Stomach (tissue), 19 donors: Measurements from ENCODE around the gene RP9. TPM values are rescaled to one million over a fixed set of nuclear protein-coding genes. Genes with fewer than 3 reads are reported as not detected.
A peak's percentile ranks its signal among the peaks of the same experiment; 100 is the strongest.

Experiments
- DNase-seq, 2 donors: peaks; one replicate each; pipeline versions ENCODE4 v3.0.0 to v3.0.0-alpha.2; 2013 to 2019
- H3K27ac ChIP-seq, 5 donors: fragments of 200-600 bp in 4 of 5; sonication (generic) in 4 of 5; one replicate each; pipeline ENCODE4 v1.5.1; 2013 to 2019; ENCODE audit warnings: mild to moderate bottlenecking in 1 of 5, moderate library complexity in 1 of 5
- H3K27me3 ChIP-seq, 3 donors: fragments of 200-600 bp; sonication (generic); one replicate each; pipeline ENCODE4 v1.5.1; 2017 to 2019; ENCODE audit warnings: mixed run types in 1 of 3
- H3K36me3 ChIP-seq, 4 donors: fragments of 200-600 bp; sonication (generic); 1 replicate in 3 of 4; 2 replicates in 1 of 4; pipeline ENCODE4 v1.5.1; 2016 to 2019
- H3K4me1 ChIP-seq, 4 donors: fragments of 200-600 bp; sonication (generic); one replicate each; pipeline ENCODE4 v1.5.1; 2016 to 2019
- H3K4me3 ChIP-seq, 4 donors: fragments of 200-600 bp; sonication (generic) in 3 of 4; one replicate each; pipeline ENCODE4 v1.5.1; 2016 to 2019; ENCODE audit warnings: mild to moderate bottlenecking in 1 of 4
- H3K9me3 ChIP-seq, 4 donors: fragments of 200-600 bp; sonication (generic); one replicate each; pipeline ENCODE4 v1.5.1; 2016 to 2019
- EP300 ChIP-seq: sonication (generic); formaldehyde crosslinking; IDR thresholded peaks from one replicate; pipeline ENCODE4 v1.6.1; 2017; ENCODE audit warnings: antibody characterized with exemption
- POLR2A ChIP-seq, 4 donors: fragments of 450-650 bp; IDR thresholded peaks; one replicate each; pipeline ENCODE4 v1.6.1; 2016; ENCODE audit warnings: antibody characterized with exemption in 4 of 4, control low read depth in 2 of 4, mild to moderate bottlenecking in 1 of 4, moderate library complexity in 1 of 4
- POLR2AphosphoS5 ChIP-seq, 3 donors: sonication (generic); formaldehyde crosslinking; IDR thresholded peaks; one replicate each; pipeline ENCODE4 v1.6.1; 2016; ENCODE audit warnings: antibody characterized with exemption in 3 of 3
- WGBS, 5 donors: extraction: QIAGEN DNeasy Blood & Tissue Kit in 3 of 5; methylation state at CpG; one replicate each; pipeline versions ENCODE4 v1.1.5 to v1.1.7; 2013 to 2018; 5-methylcytosine and 5-hydroxymethylcytosine counted together
- intact Hi-C: fragments of 100-400 bp; cut with DNase I; formaldehyde crosslinking; loops from one replicate; pipeline ENCODE4 v1.15.1; 2023; ENCODE audit warnings: low total_unique reads
- long read RNA-seq, 10 donors: transcript quantifications; one replicate each; lab custom pipeline, GENCODE V29; 2026
- polyA plus RNA-seq, 3 donors: library from polyadenylated mRNA; stranded (reverse); fragments of 200-250 nt; gene quantifications; one replicate each; pipeline ENCODE4 v1.2.3, GENCODE V29; 2013
- total RNA-seq, 5 donors: library from RNA; depleted of rRNA; stranded (reverse); fragments of >200 nt; gene quantifications; one replicate each; pipeline versions ENCODE4 v1.1.0 to v1.2.3, GENCODE V29; 2014 to 2016
- TF ChIP-seq, protein P1 (sequence below), 7 experiments: fragments of 450-650 bp in 4 of 7; fragments of 200-600 bp in 3 of 7; sonication (generic) in 3 of 7; IDR thresholded peaks; one replicate each; pipeline ENCODE4 v1.5.1; 2016 to 2019; ENCODE audit warnings: antibody characterized with exemption in 7 of 7, control low read depth in 2 of 7, mild to moderate bottlenecking in 1 of 7
- donor health status: healthy with polysubstance abuse.
- donor health status: Bipolar disorder and iron deficiency.
- donor health status: healthy.

The RP9 gene, protein sequence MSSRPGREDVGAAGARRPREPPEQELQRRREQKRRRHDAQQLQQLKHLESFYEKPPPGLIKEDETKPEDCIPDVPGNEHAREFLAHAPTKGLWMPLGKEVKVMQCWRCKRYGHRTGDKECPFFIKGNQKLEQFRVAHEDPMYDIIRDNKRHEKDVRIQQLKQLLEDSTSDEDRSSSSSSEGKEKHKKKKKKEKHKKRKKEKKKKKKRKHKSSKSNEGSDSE
- total RNA-seq = 10 to 100 TPM in 1 of 5 donors, 1 to 10 TPM in 3, not detected in 1; 2.2 to 13.9 (median 5.0) TPM
- 10 to 100 TPM; 11.1 to 80.0 (median 15.4) TPM for polyA plus RNA-seq
- long read RNA-seq, donor 1, transcript RP9-201 (6 exons, 1,121 nt) = major isoform, 5 of 5 reads
- long read RNA-seq, donor 1, partial matches to known transcripts = 0 of 5 reads
- long read RNA-seq, donor 1, other reads (novel, unspliced or antisense) = 0 of 5 reads
- long read RNA-seq, donor 2, transcript RP9-201 (6 exons, 1,121 nt) = major isoform, 9 of 9 reads
- long read RNA-seq, donor 2, partial matches to known transcripts = 0 of 9 reads
- long read RNA-seq, donor 2, other reads (novel, unspliced or antisense) = 0 of 9 reads
- long read RNA-seq, donor 3, transcript RP9-201 (6 exons, 1,121 nt) = major isoform, 6 of 6 reads
- long read RNA-seq, donor 3, partial matches to known transcripts = 0 of 6 reads
- long read RNA-seq, donor 3, other reads (novel, unspliced or antisense) = 0 of 6 reads
- long read RNA-seq, donor 4 = 0 reads
- long read RNA-seq, donor 5, transcript RP9-201 (6 exons, 1,121 nt) = major isoform, 14 of 14 reads
- long read RNA-seq, donor 5, partial matches to known transcripts = 0 of 14 reads
- long read RNA-seq, donor 5, other reads (novel, unspliced or antisense) = 0 of 14 reads
- long read RNA-seq, donor 6, transcript RP9-201 (6 exons, 1,121 nt) = major isoform, 14 of 15 reads
- long read RNA-seq, donor 6, partial matches to known transcripts = 0 of 15 reads
- long read RNA-seq, donor 6, other reads (novel, unspliced or antisense) = 0 of 15 reads
- long read RNA-seq, donor 7, transcript RP9-201 (6 exons, 1,121 nt) = major isoform, 11 of 11 reads
- long read RNA-seq, donor 7, partial matches to known transcripts = 0 of 11 reads
- long read RNA-seq, donor 7, other reads (novel, unspliced or antisense) = 0 of 11 reads
- long read RNA-seq, donor 8, transcript RP9-201 (6 exons, 1,121 nt) = major isoform, 8 of 8 reads
- long read RNA-seq, donor 8, partial matches to known transcripts = 0 of 8 reads
- long read RNA-seq, donor 8, other reads (novel, unspliced or antisense) = 0 of 8 reads
- long read RNA-seq, donor 9, transcript RP9-201 (6 exons, 1,121 nt) = major isoform, 10 of 10 reads
- long read RNA-seq, donor 9, partial matches to known transcripts = 0 of 10 reads
- long read RNA-seq, donor 9, other reads (novel, unspliced or antisense) = 0 of 10 reads
- long read RNA-seq, donor 10, transcript RP9-201 (6 exons, 1,121 nt) = major isoform, 5 of 5 reads
- long read RNA-seq, donor 10, partial matches to known transcripts = 0 of 5 reads
- long read RNA-seq, donor 10, other reads (novel, unspliced or antisense) = 0 of 5 reads

DNA sequence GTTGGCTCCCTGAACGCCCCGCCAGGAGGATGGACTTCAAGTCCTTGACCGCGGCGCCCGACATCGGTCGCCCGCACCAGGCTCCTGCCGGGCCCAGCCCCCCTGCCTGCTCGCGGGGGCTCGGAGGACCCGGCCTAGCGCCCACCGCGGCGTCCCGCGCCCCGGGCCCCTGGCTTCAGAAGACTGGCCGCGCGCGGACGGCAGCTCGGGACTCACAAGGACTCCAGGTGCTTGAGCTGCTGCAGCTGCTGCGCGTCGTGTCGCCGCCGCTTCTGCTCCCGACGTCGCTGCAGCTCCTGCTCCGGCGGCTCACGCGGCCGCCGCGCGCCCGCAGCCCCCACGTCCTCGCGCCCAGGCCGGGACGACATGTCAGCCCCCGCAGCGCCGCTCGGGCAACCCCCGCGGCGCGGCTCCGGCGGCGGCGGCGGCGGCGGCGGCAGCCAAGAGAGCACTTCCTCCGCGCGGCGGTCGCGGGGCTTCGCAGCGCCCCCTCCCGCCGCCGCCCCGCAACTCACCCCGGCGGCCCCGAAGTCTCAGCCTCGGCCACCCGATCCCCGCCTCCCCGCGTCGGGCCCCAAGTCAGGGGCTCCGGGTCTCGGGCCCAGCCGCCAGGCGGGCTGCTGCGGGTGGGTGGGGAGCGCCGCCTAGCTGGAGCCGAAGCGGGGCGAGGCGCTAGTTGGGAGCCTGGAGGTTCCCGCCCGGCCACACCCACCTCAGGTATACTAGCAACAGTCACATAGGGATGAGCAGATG, at the start of gene RP9:
TSS of gene RP9 (minus strand) at position 400 of the 753 bp plus-strand sequence. CDS start at position 368, 32 bp downstream.
- intact Hi-C loops = no loop called here
- WGBS, 5 donors = 0 to 1% (median 1%) methylated on average over 2 to 99 of the region's 100 CpGs
- no peaks in the 10 kb centered on the region for H3K27me3 ChIP-seq
- H3K4me1 ChIP-seq = peaks cover 20 to 46% (median 37%) of the 10 kb centered on the region in 4 donors
- H3K9me3 ChIP-seq = no peaks in the 10 kb centered on the region
- peaks cover 0 to 6% (median 0%) of the 10 kb centered on the region in 4 donors for H3K36me3 ChIP-seq
- H3K27ac ChIP-seq = peak within 1 kb of the TSS; percentile 82 to 92 (median 87)
- H3K4me3 ChIP-seq = peak within 1 kb of the TSS; percentile 99 to 100 (median 100)
- DNase-seq = peak; percentile 72 to 94
- no peak for TF ChIP-seq EP300
- TF ChIP-seq, protein P1, sequence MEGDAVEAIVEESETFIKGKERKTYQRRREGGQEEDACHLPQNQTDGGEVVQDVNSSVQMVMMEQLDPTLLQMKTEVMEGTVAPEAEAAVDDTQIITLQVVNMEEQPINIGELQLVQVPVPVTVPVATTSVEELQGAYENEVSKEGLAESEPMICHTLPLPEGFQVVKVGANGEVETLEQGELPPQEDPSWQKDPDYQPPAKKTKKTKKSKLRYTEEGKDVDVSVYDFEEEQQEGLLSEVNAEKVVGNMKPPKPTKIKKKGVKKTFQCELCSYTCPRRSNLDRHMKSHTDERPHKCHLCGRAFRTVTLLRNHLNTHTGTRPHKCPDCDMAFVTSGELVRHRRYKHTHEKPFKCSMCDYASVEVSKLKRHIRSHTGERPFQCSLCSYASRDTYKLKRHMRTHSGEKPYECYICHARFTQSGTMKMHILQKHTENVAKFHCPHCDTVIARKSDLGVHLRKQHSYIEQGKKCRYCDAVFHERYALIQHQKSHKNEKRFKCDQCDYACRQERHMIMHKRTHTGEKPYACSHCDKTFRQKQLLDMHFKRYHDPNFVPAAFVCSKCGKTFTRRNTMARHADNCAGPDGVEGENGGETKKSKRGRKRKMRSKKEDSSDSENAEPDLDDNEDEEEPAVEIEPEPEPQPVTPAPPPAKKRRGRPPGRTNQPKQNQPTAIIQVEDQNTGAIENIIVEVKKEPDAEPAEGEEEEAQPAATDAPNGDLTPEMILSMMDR (IDR thresholded peaks at IDR 0.05) = peak in 4 of 7 experiments; percentile 10 to 79 (median 56)

DNA sequence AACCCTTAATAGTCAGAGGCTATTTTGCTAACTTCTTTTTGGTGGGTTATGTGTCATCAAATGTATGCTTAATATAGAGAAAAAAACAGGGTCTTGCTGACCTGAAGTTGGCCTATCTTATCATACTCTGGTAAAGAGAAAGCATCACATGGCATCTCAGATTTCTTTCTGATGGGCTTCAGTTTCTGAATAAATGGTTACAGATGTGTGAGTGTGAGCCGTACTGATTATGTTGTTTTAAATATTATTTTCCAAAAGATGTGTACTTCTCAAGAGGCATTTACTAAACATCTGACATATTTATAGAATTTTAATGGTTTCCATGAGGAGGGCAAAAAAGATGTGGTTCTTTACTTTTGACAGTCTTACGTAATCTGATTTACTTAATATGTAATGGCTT, 48.6 kb upstream of the RP9 start:
- no peaks in the 10 kb centered on the region for H3K27me3 ChIP-seq
- H3K4me3 ChIP-seq = no peak overlapping the region
- no peak overlapping the region for H3K27ac ChIP-seq
- 46 to 88% (median 53%) methylated on average over 2 of the region's 2 CpGs for WGBS, 5 donors
- TF ChIP-seq POLR2A (IDR thresholded peaks at IDR 0.05) = no peak
- H3K4me1 ChIP-seq = no peaks in the 10 kb centered on the region
- DNase-seq = no peak
- intact Hi-C loops = no loop called here
- H3K9me3 ChIP-seq = no peaks in the 10 kb centered on the region
- H3K36me3 ChIP-seq = peaks cover 0 to 25% (median 12%) of the 10 kb centered on the region in 4 donors

DNA sequence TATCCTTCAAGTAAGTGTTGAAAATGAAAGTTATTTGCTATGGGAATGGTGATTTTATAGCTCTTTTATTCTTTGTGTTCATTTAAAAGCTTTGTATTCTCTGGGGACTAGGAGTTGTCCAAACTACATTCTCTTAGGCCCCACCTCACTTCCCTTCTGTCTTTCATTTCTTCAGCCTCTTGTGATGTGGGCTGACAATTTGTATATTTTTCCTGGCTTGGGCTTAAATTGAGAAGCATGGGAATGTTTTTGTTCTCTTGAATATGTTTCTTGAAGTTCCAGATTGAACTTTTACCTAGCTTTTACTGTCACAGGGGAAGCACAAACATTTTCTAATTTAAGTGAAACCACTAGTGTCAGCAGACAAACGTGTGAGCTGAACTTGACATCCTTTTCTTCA, 48.1 kb upstream of the RP9 start:
- no peaks in the 10 kb centered on the region for H3K4me1 ChIP-seq
- no peaks in the 10 kb centered on the region for H3K27me3 ChIP-seq
- H3K9me3 ChIP-seq = no peaks in the 10 kb centered on the region
- DNase-seq = no peak
- peaks cover 0 to 25% (median 13%) of the 10 kb centered on the region in 4 donors for H3K36me3 ChIP-seq
- 23 to 48% (median 33%) methylated on average over 1 of the region's 1 CpG for WGBS, 5 donors
- intact Hi-C loops = no loop called here
- H3K4me3 ChIP-seq = no peak overlapping the region
- TF ChIP-seq, protein P1 (IDR thresholded peaks at IDR 0.05) = no peak
- no peak for TF ChIP-seq POLR2AphosphoS5 (IDR thresholded peaks at IDR 0.05)
- TF ChIP-seq EP300 = no peak
- TF ChIP-seq POLR2A (IDR thresholded peaks at IDR 0.05) = no peak
- H3K27ac ChIP-seq = no peak overlapping the region

DNA sequence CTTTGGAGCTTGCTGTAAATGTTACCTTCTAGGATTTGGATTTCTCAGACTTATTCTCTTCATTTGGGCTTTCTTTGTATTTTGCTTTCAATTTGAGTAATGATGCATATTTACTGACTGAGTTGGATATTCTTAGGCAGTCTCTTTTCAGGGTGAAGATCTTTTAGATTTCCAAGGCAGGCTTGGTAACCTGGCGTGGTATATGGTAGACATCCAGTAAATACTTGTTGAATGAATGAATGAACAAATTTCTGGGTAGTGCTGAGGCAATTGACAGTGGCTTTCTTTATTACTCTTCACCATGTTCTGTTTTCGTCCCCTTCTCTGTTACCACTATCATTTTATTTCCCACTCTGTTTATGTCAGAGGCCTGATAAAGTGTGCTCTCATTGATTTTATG, 47.2 kb upstream of the RP9 start:
- 86 to 96% (median 94%) methylated on average over 2 of the region's 2 CpGs for WGBS, 5 donors
- TF ChIP-seq POLR2AphosphoS5 (IDR thresholded peaks at IDR 0.05) = no peak
- TF ChIP-seq, protein P1 (IDR thresholded peaks at IDR 0.05) = no peak
- no peak for TF ChIP-seq POLR2A (IDR thresholded peaks at IDR 0.05)
- TF ChIP-seq EP300 = no peak
- Histone ChIP-seq H3K27ac (no peak overlapping the region), H3K27me3 (no peaks in the 10 kb centered on the region), H3K9me3 (no peaks in the 10 kb centered on the region), H3K36me3 (peaks cover 0 to 25% (median 13%) of the 10 kb centered on the region in 4 donors), H3K4me1 (no peaks in the 10 kb centered on the region), H3K4me3 (no peak overlapping the region)
- no peak for DNase-seq
- intact Hi-C loops = no loop called here
